ENCODE measurements around the gene SNX33.
"Not testable (repeated sequence)": the region's sequence is repeated elsewhere in the genome, so short reads cannot be mapped to it uniquely, and the experiment has no call there.

SNX33 gene

GRCh38 chr15:75684648-75685047 is 36.9 kb downstream of the SNX33 start:
- DNase-seq, result no peak

- DNase-seq, result no peak
These were observed 37.5 kb downstream of the SNX33 start for GRCh38 chr15:75685195-75685594.

GRCh38 chr15:75686212-75686642 is 38.5 kb downstream of the SNX33 start:
- DNase-seq, result peak; percentile 88

GRCh38 chr15:75687486-75688277 is 40.0 kb downstream of the SNX33 start:
- no peak for DNase-seq

GRCh38 chr15:75688278-75688557 is 40.5 kb downstream of the SNX33 start:
- no peak for DNase-seq

GRCh38 chr15:75688831-75689230 is 41.1 kb downstream of the SNX33 start:
- DNase-seq, result no peak

GRCh38 chr15:75689429-75689828 is 41.7 kb downstream of the SNX33 start:
- DNase-seq, result not testable (repeated sequence)

GRCh38 chr15:75692311-75692710 is 44.6 kb downstream of the SNX33 start:
- not testable (repeated sequence) for DNase-seq

GRCh38 chr15:75693028-75693427 is 45.3 kb downstream of the SNX33 start:
- DNase-seq, result not testable (repeated sequence)

- DNase-seq, result peak; percentile 67
These were observed 46.0 kb downstream of the SNX33 start for GRCh38 chr15:75693501-75694240.

GRCh38 chr15:75694241-75695182 is 46.8 kb downstream of the SNX33 start:
- DNase-seq, result peak; percentile 87

- DNase-seq, result peak; percentile 88
These were observed 47.5 kb downstream of the SNX33 start for GRCh38 chr15:75695220-75695619.

- DNase-seq, result no peak
These were observed 48.1 kb downstream of the SNX33 start for GRCh38 chr15:75695634-75696310.

GRCh38 chr15:75696311-75696720 is 48.6 kb downstream of the SNX33 start:
- peak; percentile 87 for DNase-seq

GRCh38 chr15:75696854-75697259 is 49.1 kb downstream of the SNX33 start:
- peak; percentile 69 for DNase-seq

- DNase-seq, result no peak
These were observed 49.8 kb downstream of the SNX33 start for GRCh38 chr15:75697523-75697922.

- DNase-seq, result peak; percentile 72
These were observed 50.4 kb downstream of the SNX33 start for GRCh38 chr15:75697974-75698747.

GRCh38 chr15:75699517-75699916 is 51.8 kb downstream of the SNX33 start:
- DNase-seq, result peak; percentile 88

GRCh38 chr15:75699961-75700874 is 52.5 kb downstream of the SNX33 start:
- DNase-seq, result peak; percentile 89

Measured in left hindlimb (tissue), 1 donor.